Measurements from ENCODE around the gene TBC1D10A.

Gene TBC1D10A

DNA sequence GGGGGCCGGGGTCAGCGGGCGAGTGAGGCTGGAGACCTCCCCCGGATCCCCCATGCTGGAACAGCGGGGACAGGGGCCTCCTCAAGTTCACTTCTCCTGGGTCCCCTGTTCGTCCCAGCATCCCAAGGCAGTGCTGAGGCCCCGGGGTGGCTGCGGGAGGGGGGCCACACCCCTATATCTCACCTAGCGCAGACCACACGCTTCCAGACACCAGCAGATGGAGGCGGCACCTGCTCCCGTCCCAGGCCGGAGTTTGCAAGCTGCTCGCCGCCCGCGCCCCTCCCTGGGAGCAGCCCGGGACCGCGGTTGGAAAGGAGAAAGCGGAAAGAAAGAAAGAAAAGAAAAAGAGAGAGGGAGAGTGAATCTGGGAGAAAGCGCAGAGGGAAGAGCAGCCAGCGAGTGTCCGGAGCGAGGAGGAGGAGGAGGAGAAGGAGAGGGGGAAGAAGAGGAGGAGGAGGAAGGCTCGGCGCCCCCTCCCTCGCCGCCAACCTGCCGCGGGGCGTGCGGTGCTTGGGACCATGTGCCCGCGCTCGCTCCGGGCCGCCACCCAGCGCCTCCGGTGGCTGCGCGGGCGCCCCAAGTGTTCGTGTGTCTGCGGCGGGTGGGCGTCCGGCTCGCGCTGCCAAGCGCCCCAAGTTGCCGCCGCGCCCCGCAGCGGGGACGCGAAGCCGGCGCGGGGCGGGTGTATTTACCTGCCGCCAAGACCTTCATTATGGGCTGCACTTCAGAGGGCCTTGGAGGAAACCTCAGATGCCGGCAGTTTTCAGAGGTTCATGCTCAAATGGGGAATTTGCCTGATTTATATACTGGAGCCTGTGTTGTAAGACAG, 80.5 kb downstream of the TBC1D10A start, which contains the start of gene LIF:
TSS of gene LIF (minus strand) at position 775 of the 829 bp plus-strand sequence. CDS start at position 711, 64 bp downstream.
- no peak for DNase-seq (ENCODE audit: low spot score)

DNA sequence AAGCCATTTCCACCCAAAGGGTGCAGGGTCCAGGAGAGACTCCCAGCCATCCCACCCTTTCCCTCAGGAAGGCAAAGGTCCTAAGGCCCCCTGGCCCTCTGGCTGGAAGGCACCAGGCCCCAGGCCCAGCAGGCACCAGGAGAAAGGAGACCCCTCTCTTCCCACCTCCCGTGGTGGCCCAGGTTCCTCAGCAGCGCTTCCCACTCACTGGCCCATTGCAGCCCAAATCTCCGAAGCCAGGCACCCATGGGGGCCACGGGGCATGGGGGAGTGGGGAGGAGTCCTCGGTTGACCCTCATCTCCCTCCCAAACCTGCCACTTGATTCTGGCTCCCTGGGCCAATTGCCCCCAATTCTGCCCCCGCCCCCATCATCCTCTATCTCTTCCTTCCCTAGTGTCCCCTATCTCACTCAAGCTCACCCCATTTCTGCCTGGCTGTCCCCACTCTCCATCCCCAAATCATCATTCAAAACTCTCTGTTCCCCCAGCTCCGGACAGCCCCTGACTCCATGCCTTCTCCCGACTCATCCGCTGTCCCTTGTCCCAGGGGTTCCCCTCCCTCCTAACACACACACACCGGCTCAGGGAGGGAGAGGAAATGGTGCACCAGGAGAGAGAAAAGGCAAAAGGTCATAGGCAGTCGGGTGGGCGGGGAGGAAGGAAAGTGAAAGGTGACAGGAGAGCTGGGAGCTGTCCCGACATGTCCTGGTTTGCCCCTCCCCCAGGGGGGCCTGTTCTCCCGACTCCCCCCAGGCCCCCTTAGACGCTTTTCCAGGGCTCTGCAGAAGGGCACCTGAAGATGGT, 81.4 kb downstream of the TBC1D10A start:
- DNase-seq (ENCODE audit: low spot score): no peak

DNA sequence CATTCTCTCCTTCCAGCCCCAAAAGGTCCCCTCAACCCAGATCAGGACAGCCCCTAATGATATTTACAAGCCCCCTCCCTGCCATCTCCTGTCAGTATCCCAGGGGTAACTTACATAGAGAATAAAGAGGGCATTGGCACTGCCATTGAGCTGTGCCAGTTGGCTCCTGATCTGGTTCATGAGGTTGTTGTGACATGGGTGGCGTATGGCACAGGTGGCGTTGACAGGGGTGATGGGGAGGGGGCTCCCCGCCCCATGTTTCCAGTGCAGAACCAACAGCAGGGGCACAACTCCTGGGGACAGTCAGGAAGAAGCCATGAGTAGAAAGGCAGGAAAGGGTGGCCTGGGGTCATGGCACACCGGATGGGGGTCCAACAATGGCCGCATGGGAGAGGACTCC, 82.1 kb downstream of the TBC1D10A start:
- no peak for DNase-seq (ENCODE audit: low spot score)

DNA sequence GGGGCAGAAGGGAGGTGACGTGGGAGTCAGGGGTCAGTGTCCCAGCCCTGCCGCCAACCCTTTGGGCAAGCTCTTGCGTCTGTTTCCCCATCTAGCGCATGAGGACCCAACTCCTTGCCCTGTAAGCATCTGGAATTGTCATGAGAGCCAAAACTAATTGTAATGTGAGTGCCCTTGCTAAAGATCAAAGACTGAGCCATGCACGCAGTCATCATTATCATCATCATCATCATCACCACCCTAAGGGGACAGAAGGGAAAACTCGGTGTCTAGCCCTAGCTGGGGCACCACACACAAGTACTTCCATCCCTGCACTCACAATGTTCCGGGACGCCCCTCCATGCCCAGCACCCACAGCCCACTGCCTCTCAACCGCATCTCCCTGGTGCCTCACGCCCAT, 82.7 kb downstream of the TBC1D10A start:
- no peak for DNase-seq (ENCODE audit: low spot score)

DNA sequence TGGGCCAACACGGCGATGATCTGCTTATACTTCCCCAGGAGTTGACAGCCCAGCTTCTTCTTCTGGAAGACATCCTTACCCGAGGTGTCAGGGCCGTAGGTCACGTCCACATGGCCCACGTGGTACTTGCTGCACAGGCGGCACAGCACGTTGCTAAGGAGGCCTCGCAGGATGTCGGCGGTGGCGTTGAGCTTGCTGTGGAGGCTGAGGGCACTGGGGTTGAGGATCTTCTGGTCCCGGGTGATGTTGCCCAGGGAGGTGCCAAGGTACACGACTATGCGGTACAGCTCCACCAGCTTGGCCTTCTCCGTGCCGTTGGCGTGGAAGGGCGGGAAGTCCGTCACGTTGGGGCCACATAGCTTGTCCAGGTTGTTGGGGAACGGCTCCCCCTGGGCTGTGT, 83.1 kb downstream of the TBC1D10A start:
- DNase-seq (ENCODE audit: low spot score): no peak

Measured in kidney capillary endothelial cell (primary cell).